GM19025 (cell line): ENCODE data around the gene RTTN.

Source experiments
- ATAC-seq: cut with Tn5 transposase; IDR thresholded peaks from one replicate; pipeline ENCODE4 v1.9.1; 2021; ENCODE audit warnings: mild to moderate bottlenecking, low read depth, moderate library complexity; ENCODE audit not compliant: unreplicated experiment

The RTTN gene

DNA sequence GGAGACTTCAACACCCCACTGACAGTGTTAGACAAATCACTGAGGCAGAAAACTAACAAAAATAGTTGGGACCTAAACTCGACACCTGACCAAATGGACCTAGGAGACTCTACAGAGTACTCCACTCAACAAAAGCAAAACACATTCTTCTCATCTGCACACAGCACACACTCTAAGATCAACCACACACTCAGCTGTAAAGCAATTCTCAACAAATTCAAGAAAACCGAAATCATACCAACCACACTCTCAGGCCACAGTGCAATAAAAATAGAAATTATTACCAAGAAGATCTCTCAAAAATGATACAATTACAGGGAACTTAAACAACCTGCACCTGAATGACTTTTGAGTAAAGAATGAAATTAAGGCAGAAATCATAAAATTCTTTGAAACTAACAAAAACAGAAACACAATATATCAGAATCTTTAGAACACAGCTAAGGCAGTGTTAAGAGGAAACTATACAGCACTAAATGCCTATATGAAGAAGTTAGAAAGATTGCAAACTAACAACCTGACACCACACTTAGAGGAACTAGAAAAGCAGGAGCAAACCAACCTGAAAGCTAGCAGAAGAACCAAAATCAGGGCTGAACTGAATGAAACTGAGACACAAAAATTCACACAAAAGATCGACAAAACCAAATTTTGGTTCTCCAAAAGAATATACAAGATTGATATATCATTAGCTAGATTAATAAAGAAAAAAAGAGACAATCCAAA is 46.3 kb downstream of the RTTN start:
- peak; percentile 68 for ATAC-seq

GRCh38 chr18:70156886-70157285 is 48.6 kb downstream of the RTTN start:
- no peak for ATAC-seq

DNA sequence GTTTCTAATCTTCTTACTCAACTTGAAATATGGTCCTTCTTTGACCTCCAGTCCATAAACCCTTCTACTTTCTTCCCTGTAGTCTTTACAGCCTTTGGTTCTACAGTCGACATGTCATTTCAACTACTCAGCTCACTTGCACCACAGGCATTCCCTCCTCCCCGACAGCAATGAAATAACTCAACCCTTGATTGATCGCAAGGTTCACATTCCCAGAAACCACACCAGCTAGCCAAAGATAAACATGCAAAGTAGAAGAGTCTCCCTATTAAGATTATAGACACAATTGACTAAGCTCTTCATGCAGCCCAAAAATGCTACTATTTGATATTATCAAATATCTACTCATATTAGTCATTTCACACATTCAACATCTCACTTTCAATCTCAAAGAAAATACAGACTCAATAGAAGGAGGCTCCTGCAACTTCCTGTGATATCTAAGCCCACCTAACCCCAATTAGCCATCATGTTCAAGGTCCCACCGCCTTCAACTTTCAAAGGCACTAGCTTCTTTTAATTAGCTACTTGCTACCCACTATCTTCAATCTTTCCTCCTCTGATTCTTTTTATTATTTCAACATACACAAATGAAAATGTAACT is 50.8 kb downstream of the RTTN start:
- no peak for ATAC-seq

GRCh38 chr18:70151614-70152013 is 53.9 kb downstream of the RTTN start:
- ATAC-seq, result no peak

- no peak for ATAC-seq
Measured at GRCh38 chr18:70149616-70150301, 55.7 kb downstream of the RTTN start.

DNA sequence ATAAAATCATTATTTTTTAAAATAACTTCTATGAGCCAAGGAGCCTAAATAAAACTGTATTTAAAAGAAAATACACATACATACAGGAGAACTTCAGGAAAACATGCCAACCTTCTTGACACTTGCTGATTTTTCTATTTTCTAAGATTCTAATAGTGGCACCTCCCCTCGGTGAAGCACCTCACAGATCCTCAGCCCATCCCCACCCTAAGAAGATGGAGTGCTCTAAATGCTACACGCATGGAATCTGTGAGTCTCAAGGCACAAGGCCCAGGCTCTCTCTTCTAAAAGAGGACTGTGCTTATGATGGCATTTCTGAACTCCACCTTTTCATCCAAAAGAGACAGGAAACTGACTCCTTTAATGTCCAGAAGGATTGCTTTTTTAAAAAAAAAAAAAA is 56.3 kb downstream of the RTTN start:
- no peak for ATAC-seq

- ATAC-seq, result no peak
Measured at GRCh38 chr18:70148039-70148938, 57.2 kb downstream of the RTTN start.

- ATAC-seq, result no peak
Measured at GRCh38 chr18:70146174-70146573, 59.3 kb downstream of the RTTN start.

GRCh38 chr18:70142001-70142400 is 63.5 kb downstream of the RTTN start:
- no peak for ATAC-seq

- no peak for ATAC-seq
Measured at GRCh38 chr18:70139138-70139537, 66.3 kb downstream of the RTTN start.

DNA sequence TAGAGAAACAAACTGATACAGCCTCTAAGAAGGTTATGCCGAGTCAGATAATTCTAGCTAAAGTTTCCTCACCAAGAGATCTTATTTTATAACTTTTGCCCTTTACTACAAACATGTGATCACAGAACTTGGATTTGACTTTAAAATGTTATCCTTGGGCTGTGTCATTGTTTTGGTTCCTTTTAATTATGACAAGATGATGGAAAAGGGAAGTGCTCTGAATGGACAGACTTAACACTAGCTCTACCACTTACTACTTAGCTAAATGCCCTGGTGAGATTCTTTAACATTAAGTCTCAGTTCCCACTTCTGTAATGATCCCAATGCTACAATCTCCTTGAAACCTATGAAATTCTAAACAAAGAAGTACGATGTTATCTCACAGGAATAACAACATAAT is 69.9 kb downstream of the RTTN start:
- ATAC-seq, result no peak

GRCh38 chr18:70132999-70133398 is 72.5 kb downstream of the RTTN start:
- ATAC-seq, result no peak

DNA sequence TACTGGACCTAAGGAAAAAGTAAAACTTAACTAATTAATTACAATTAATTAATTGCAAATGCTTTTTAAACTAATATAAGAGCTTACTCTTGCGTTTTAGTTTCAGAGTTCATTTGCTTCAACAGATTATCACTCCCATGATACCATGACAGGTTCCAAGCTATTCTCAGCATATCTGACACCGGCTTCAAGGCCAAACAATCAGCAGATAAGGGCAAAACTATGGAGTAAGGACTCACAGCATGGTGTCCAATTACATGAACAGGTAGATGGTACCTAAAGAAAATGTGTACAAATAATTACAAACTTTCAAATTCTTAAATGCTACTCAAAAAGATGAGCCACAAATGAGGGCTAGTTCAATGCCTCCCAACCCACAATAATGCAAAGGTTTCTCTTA is 77.2 kb downstream of the RTTN start:
- no peak for ATAC-seq

DNA sequence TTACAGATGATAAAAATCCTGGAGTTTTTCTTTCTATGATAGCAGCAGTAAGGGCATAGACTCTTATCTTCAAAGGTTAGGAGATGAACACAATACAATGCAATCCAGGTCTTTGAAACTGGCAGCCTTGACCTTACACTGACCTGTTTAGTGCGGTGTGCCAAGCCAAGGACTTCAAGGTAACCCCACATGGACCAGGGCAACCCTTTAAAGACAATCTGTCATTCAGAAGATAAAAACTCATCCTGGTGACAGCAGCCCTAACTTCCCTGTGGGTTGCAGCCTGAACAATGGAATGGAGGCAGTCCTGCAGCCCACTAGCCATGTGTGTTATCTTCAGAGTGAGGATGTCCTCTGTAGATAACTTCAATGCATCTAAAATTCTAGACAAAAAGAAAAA is 78.1 kb downstream of the RTTN start:
- ATAC-seq, result no peak

DNA sequence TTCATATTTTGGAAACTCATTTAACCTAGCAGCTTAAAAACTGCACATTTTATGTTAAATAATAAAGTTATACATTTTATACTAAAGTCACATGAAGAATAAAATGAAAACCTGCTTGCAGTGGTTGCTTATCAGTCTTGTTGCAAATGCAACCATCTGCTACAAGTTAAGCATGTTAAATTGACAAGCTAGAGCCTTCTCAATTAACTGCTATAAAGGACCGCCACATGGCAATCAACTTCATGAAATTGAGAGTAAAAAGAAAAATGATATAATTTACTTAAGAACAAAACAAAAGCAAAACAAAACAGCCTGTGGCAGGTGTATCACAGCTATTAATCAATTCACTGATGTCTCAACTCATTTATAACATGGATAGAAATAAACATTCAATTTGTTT is 78.7 kb downstream of the RTTN start:
- ATAC-seq, result no peak

DNA sequence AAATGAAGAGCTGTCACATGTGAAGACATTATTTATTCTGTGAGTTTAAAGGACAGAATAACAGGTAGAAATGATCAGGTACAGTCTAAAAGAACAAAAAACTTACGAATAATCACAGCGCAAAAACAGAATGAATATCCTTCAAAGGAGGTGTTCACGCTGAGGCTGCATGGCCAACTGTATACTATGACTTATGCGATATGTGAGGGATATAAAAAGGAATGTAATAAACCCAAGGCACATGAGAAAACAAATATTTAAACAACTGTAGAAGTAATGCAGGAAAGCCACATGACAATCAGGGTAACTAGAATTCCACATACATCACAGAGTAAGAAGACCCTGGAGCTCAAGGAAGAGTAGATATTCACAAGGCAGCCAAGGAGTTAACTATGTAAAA is 81.3 kb downstream of the RTTN start:
- ATAC-seq, result no peak

DNA sequence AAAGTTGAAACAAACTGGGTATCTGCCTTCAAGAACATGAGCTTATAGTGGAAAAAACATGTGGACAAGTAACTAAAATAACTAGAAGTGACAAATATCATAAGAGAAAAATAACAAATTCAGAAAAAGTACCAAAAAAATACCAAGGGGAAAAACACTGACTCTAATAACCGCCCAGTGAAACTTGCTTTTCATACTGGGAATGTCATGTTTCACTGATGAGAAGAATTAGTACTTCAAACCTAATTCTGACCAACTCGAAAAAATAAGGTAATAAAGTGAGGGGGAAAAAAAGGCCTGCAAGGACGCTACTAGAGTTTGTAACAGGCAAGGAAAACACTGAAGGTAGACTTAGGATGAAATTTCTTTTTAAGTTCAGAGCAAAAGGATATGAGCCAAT is 83.6 kb downstream of the RTTN start:
- no peak for ATAC-seq

DNA sequence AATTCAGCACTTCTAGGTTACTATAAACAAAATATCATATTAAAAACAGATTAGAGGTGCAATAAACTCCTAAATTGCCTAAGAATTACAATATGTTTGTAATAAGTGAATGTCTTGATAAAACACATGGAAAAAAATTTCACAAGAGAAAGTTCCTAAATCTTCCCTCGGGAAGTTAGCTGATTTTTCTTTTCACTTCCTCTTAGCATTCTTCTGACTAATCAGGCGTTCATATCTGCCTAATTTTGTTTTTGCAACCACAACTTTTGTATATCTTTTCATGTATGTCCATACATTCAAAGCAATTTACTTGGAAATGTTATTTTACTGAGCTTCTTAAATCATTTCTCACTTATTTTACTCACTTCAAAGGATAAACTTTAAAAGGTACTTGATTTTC is 88.5 kb downstream of the RTTN start:
- ATAC-seq, result no peak

DNA sequence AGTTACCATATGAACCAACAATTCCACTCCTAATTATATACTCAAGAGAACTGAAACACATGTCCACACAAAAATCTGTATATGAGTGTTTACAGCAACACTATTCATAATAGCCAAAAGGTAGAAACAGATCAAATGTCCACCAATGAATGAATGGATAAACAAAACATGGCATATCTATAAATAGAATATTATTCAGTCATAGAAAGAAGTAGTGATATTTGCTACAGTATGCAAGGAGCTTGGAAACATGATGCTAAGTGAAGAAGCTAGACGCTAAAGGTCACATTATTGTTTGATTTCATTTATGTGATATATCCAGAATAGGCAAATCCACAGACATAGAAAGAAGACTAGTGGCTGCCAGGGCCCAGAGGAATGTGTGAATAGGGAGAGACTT is 92.0 kb downstream of the RTTN start:
- ATAC-seq, result no peak

DNA sequence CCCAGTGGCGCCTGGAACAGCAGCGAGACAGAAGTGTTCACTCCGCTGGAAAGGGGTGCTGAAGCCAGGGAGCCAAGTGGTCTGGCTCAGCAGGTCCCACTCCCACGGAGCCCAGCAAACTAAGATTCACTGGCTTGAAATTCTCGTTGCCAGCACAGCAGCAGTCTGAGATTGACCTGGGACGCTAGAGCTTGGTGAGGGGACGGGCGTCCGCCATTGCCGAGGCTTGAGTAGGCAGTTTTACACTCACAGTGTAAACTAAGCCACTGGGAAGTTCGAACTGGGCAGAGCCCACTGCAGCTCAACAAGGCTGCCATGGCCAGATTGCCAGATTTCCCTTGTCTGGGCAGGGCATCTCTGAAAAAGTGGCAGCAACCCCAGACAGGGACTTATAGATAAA is 94.8 kb downstream of the RTTN start:
- ATAC-seq, result no peak

DNA sequence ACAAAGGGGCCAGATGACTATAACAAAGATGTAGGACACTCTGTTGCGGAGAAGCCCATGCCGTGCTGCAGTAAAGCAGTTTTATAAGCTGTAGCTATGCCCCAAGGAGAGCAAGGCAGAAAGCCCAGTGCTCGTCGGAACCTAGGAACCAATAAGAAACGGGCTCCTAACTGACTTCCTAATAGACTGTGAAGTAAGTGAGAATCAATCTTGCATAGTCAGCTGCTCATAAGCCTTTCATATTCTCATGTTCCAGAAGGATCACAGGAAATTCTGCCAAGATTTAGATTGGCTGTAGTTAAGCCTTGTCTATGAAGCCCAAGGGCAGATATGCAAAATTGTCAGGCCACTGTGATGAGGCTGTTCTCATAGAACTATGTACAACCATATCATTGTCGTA is 98.4 kb downstream of the RTTN start:
- no peak for ATAC-seq
